SU-DHL-6 (cell line): ENCODE measurements around the gene PCDHGB1.
A peak's percentile ranks its signal among the peaks of the same experiment; 100 is the strongest.

ENCODE experiments used
- H2AFZ ChIP-seq: fragments of 200-600 bp; sonication (generic); 2 replicates; pipeline ENCODE4 v1.6.1; 2014; ENCODE audit warnings: low read depth, mild to moderate bottlenecking, moderate library complexity, mixed read lengths, antibody characterized with exemption, low read length; ENCODE audit not compliant: severe bottlenecking
- H3F3A ChIP-seq: fragments of 200-600 bp; shearing (Covaris generic); 2 replicates; pipeline ENCODE4 v1.6.0; 2016; ENCODE audit warnings: antibody characterized with exemption, mild to moderate bottlenecking; ENCODE audit not compliant: insufficient read depth
- H3K27ac ChIP-seq: fragments of 200-600 bp; sonication (generic); 2 replicates; pipeline ENCODE4 v1.5.1; 2016; ENCODE audit warnings: low read depth, mild to moderate bottlenecking, low read length, moderate library complexity, mixed read lengths
- H3K27me3 ChIP-seq: fragments of 200-600 bp; sonication (generic), shearing (Covaris generic); 2 replicates; pipeline ENCODE4 v1.6.0; 2014; ENCODE audit warnings: mild to moderate bottlenecking, low read length
- H3K36me3 ChIP-seq: fragments of 200-600 bp; sonication (generic); 2 replicates; pipeline ENCODE4 v1.6.1; 2014; ENCODE audit warnings: mild to moderate bottlenecking, low read length, mixed read lengths
- H3K4me2 ChIP-seq: fragments of 300-600, 200-600 bp; shearing (Covaris generic), sonication (generic); 2 replicates; pipeline ENCODE4 v1.6.0; 2014; ENCODE audit warnings: low read length, low read depth, mild to moderate bottlenecking; ENCODE audit not compliant: poor library complexity, severe bottlenecking
- H3K4me3 ChIP-seq: fragments of 200-600 bp; sonication (generic); 2 replicates; pipeline ENCODE4 v1.5.1; 2014; ENCODE audit warnings: antibody characterized with exemption, low read length, mild to moderate bottlenecking, mixed read lengths; ENCODE audit not compliant: insufficient read depth, poor library complexity, severe bottlenecking
- H3K79me2 ChIP-seq: fragments of 200-600 bp; sonication (generic); 2 replicates; pipeline ENCODE4 v1.6.1; 2014; ENCODE audit warnings: mild to moderate bottlenecking, low read length, moderate library complexity; ENCODE audit not compliant: insufficient read depth
- H3K9ac ChIP-seq: fragments of 200-600 bp; sonication (generic); 2 replicates; pipeline ENCODE4 v1.7.0; 2014; ENCODE audit warnings: mild to moderate bottlenecking, low read length
- H3K9me2 ChIP-seq: fragments of 200-600 bp; sonication (generic); replicated peaks from 2 replicates; pipeline ENCODE4 v1.6.1; 2014; ENCODE audit warnings: low read length; ENCODE audit not compliant: insufficient read depth
- H3K9me3 ChIP-seq: fragments of 200-600 bp; sonication (generic); 2 replicates; pipeline ENCODE4 v1.6.1; 2014; ENCODE audit warnings: low read length, mixed read lengths; ENCODE audit not compliant: insufficient read depth
- H4K20me1 ChIP-seq: fragments of 200-600 bp; sonication (generic); 2 replicates; pipeline ENCODE4 v1.6.1; 2014; ENCODE audit warnings: low read depth, mild to moderate bottlenecking, antibody characterized with exemption, low read length, moderate library complexity, mixed read lengths
- EZH2phosphoT487 ChIP-seq: fragments of 200-600 bp; sonication (generic), shearing (Covaris generic); conservative IDR thresholded peaks from 2 replicates; pipeline ENCODE4 v1.6.1; 2018; ENCODE audit warnings: mild to moderate bottlenecking, antibody characterized with exemption, low read length, moderate library complexity, mixed read lengths
- TF ChIP-seq, protein P1 (sequence below): fragments of 200-600 bp; sonication (generic); IDR thresholded peaks from one replicate; pipeline ENCODE4 v1.5.1; 2017; ENCODE audit warnings: antibody characterized with exemption, mild to moderate bottlenecking, low read length, moderate library complexity; ENCODE audit not compliant: insufficient read depth, poor library complexity, severe bottlenecking

Gene PCDHGB1

GRCh38 chr5:141354900-141355469 lies 5.1 kb downstream of the PCDHGB1 start, which contains the start of gene PCDHGA4:
PCDHGA4 (plus strand) TSS chr5:141355021; CDS start chr5:141355108, 87 bp downstream.
- peak within 1 kb of the TSS; percentile 32 for H3K4me2 ChIP-seq
- no peaks in the 10 kb centered on the region for H3K27me3 ChIP-seq
- H2AFZ ChIP-seq = no peak within 1 kb of the TSS
- H4K20me1 ChIP-seq = no peaks in the 10 kb centered on the region
- no peaks in the 10 kb centered on the region for H3K36me3 ChIP-seq
- H3K79me2 ChIP-seq = no peaks in the 10 kb centered on the region
- peak within 1 kb of the TSS; percentile 11; the same call in 1 of the 2 replicates for H3K9ac ChIP-seq
- TF ChIP-seq, protein P1, sequence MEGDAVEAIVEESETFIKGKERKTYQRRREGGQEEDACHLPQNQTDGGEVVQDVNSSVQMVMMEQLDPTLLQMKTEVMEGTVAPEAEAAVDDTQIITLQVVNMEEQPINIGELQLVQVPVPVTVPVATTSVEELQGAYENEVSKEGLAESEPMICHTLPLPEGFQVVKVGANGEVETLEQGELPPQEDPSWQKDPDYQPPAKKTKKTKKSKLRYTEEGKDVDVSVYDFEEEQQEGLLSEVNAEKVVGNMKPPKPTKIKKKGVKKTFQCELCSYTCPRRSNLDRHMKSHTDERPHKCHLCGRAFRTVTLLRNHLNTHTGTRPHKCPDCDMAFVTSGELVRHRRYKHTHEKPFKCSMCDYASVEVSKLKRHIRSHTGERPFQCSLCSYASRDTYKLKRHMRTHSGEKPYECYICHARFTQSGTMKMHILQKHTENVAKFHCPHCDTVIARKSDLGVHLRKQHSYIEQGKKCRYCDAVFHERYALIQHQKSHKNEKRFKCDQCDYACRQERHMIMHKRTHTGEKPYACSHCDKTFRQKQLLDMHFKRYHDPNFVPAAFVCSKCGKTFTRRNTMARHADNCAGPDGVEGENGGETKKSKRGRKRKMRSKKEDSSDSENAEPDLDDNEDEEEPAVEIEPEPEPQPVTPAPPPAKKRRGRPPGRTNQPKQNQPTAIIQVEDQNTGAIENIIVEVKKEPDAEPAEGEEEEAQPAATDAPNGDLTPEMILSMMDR = peak; percentile 56
- TF ChIP-seq EZH2phosphoT487 = no peak
- H3K27ac ChIP-seq = no peak within 1 kb of the TSS
- H3K9me2 ChIP-seq = no peaks in the 10 kb centered on the region
- H3K9me3 ChIP-seq = no peaks in the 10 kb centered on the region
- 0 out of 2 replicates have a peak, but pooled peaks cover 5% of the 10 kb centered on the region for H3F3A ChIP-seq
- no peak within 1 kb of the TSS for H3K4me3 ChIP-seq

DNA sequence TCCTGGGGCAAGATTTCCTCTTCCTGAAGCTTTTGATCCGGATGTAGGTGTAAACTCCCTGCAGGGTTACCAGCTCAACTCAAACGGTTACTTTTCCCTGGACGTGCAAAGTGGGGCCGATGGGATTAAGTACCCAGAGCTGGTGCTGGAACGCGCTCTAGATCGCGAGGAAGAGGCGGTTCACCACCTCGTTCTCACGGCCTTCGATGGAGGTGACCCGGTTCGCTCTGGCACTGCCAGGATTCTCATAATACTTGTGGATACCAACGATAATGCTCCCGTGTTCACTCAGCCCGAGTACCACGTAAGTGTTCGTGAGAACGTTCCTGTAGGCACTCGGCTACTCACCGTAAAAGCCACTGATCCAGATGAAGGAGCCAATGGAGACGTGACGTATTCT lies 5.7 kb downstream of the PCDHGB1 start:
- Histone ChIP-seq H3F3A (0 out of 2 replicates have a peak, but pooled peaks cover 5% of the 10 kb centered on the region), H3K79me2 (no peaks in the 10 kb centered on the region), H3K36me3 (no peaks in the 10 kb centered on the region; the same call in 1 of the 2 replicates), H3K27me3 (no peaks in the 10 kb centered on the region), H4K20me1 (no peaks in the 10 kb centered on the region), H2AFZ (no peak overlapping the region), H3K9ac (no peak overlapping the region), H3K4me2 (no peak overlapping the region), H3K9me2 (no peaks in the 10 kb centered on the region), H3K4me3 (no peak overlapping the region), H3K9me3 (peaks cover 2% of the 10 kb centered on the region; the same call in 1 of the 2 replicates), H3K27ac (no peak overlapping the region)
- TF ChIP-seq, protein P1 = no peak
- TF ChIP-seq EZH2phosphoT487 = no peak

GRCh38 chr5:141356133-141356532 lies 6.2 kb downstream of the PCDHGB1 start:
- Histone ChIP-seq H3K36me3 (no peaks in the 10 kb centered on the region; the same call in 1 of the 2 replicates), H3K27me3 (no peaks in the 10 kb centered on the region)

More at GRCh38 chr5:141356133-141356532, 6.2 kb downstream of the PCDHGB1 start:
- Histone ChIP-seq H4K20me1 (no peaks in the 10 kb centered on the region), H2AFZ (no peak overlapping the region), H3K9me2 (no peaks in the 10 kb centered on the region), H3F3A (0 out of 2 replicates have a peak, but pooled peaks cover 5% of the 10 kb centered on the region), H3K27ac (no peak overlapping the region), H3K9ac (no peak overlapping the region), H3K79me2 (no peaks in the 10 kb centered on the region), H3K9me3 (peaks cover 7% of the 10 kb centered on the region; the same call in 1 of the 2 replicates), H3K4me3 (no peak overlapping the region), H3K4me2 (no peak overlapping the region)
- TF ChIP-seq, protein P1 = no peak
- TF ChIP-seq EZH2phosphoT487 = no peak
